ENCODE data around the gene TMEM143.

- no peak for TF ChIP-seq CTCF (IDR thresholded peaks at IDR 0.05)
- TF ChIP-seq POLR2AphosphoS5 (IDR thresholded peaks at IDR 0.05) = no peak
- no peak for TF ChIP-seq EP300 (IDR thresholded peaks at IDR 0.05)
- TF ChIP-seq POLR2A (IDR thresholded peaks at IDR 0.05) = no peak
Observed at GRCh38 chr19:48318286-48318987, 45.3 kb downstream of the TMEM143 start.
